ENCODE measurements around the gene MMP15. TPM values are rescaled to one million over a fixed set of nuclear protein-coding genes. Genes with fewer than 3 reads are reported as not detected.
A peak's percentile ranks its signal among the peaks of the same experiment; 100 is the strongest.
"Not testable (repeated sequence)": the region's sequence is repeated elsewhere in the genome, so short reads cannot be mapped to it uniquely, and the experiment has no call there.

MMP15 gene
- total RNA-seq, 2 experiments from 2014 or later, result 0.12 to 0.25 TPM

GRCh38 chr16:58000706-58001676 lies 24.6 kb upstream of the MMP15 start, which contains the start of gene USB1:
Gene USB1, plus strand, starts transcription at chr16:58001407. Its CDS starts 77 bp downstream, at chr16:58001484.
- H3K9me3 Mint-ChIP-seq, result no peaks in the 10 kb centered on the region
- peaks cover 37% of the 10 kb centered on the region for H3K4me1 Mint-ChIP-seq
- DNase-seq, result peak; percentile 93
- peak within 1 kb of the TSS; percentile 96 for H3K4me3 Mint-ChIP-seq
- H3K27ac Mint-ChIP-seq, result peak within 1 kb of the TSS; percentile 84
- peaks cover 10% of the 10 kb centered on the region for H3K36me3 Mint-ChIP-seq
- no peaks in the 10 kb centered on the region for H3K27me3 Mint-ChIP-seq

- Mint-ChIP-seq H3K4me1 (peaks cover 37% of the 10 kb centered on the region), H3K4me3 (peak overlapping the region; percentile 96), H3K36me3 (peaks cover 20% of the 10 kb centered on the region), H3K9me3 (no peaks in the 10 kb centered on the region), H3K27ac (peak overlapping the region; percentile 48), H3K27me3 (no peaks in the 10 kb centered on the region)
- no peak for DNase-seq
Measured at GRCh38 chr16:58001781-58002415, 23.7 kb upstream of the MMP15 start.

GRCh38 chr16:58002416-58002800 lies 23.1 kb upstream of the MMP15 start:
- DNase-seq, result no peak

GRCh38 chr16:58002936-58003335 lies 22.6 kb upstream of the MMP15 start:
- H3K27ac Mint-ChIP-seq, result no peak overlapping the region
- no peaks in the 10 kb centered on the region for H3K27me3 Mint-ChIP-seq
- H3K36me3 Mint-ChIP-seq, result peaks cover 21% of the 10 kb centered on the region
- H3K4me3 Mint-ChIP-seq, result no peak overlapping the region
- H3K4me1 Mint-ChIP-seq, result peaks cover 32% of the 10 kb centered on the region
- DNase-seq, result no peak
- no peaks in the 10 kb centered on the region for H3K9me3 Mint-ChIP-seq

More at GRCh38 chr16:58002416-58002800, 23.1 kb upstream of the MMP15 start:
- Mint-ChIP-seq H3K36me3 (peaks cover 21% of the 10 kb centered on the region), H3K4me1 (peaks cover 35% of the 10 kb centered on the region), H3K27me3 (no peaks in the 10 kb centered on the region), H3K27ac (no peak overlapping the region), H3K9me3 (no peaks in the 10 kb centered on the region), H3K4me3 (peak overlapping the region; percentile 30)

- peaks cover 17% of the 10 kb centered on the region for H3K4me1 Mint-ChIP-seq
- H3K4me3 Mint-ChIP-seq, H3K27me3 Mint-ChIP-seq, H3K27ac Mint-ChIP-seq, H3K9me3 Mint-ChIP-seq, DNase-seq: not testable (repeated sequence)
- H3K36me3 Mint-ChIP-seq, result peaks cover 21% of the 10 kb centered on the region
Measured at GRCh38 chr16:58004736-58005135, 20.8 kb upstream of the MMP15 start.

GRCh38 chr16:58009856-58010416 lies 15.6 kb upstream of the MMP15 start:
- no peak overlapping the region for H3K27ac Mint-ChIP-seq
- H3K4me3 Mint-ChIP-seq, result no peak overlapping the region
- no peaks in the 10 kb centered on the region for H3K27me3 Mint-ChIP-seq
- no peaks in the 10 kb centered on the region for H3K4me1 Mint-ChIP-seq
- no peaks in the 10 kb centered on the region for H3K9me3 Mint-ChIP-seq
- peaks cover 17% of the 10 kb centered on the region for H3K36me3 Mint-ChIP-seq
- DNase-seq, result no peak

GRCh38 chr16:58010886-58011285 lies 14.7 kb upstream of the MMP15 start:
- H3K9me3 Mint-ChIP-seq, result no peaks in the 10 kb centered on the region
- no peak overlapping the region for H3K27ac Mint-ChIP-seq
- H3K36me3 Mint-ChIP-seq, result peaks cover 15% of the 10 kb centered on the region
- H3K27me3 Mint-ChIP-seq, result no peaks in the 10 kb centered on the region
- no peaks in the 10 kb centered on the region for H3K4me1 Mint-ChIP-seq
- no peak for DNase-seq
- H3K4me3 Mint-ChIP-seq, result no peak overlapping the region

- no peaks in the 10 kb centered on the region for H3K9me3 Mint-ChIP-seq
- H3K36me3 Mint-ChIP-seq, result peaks cover 7% of the 10 kb centered on the region
Measured at GRCh38 chr16:58011652-58012051, 13.9 kb upstream of the MMP15 start.

GRCh38 chr16:58012481-58012880 lies 13.1 kb upstream of the MMP15 start:
- Mint-ChIP-seq H3K4me3 (no peak overlapping the region), H3K9me3 (no peaks in the 10 kb centered on the region), H3K4me1 (no peaks in the 10 kb centered on the region), H3K36me3 (peaks cover 3% of the 10 kb centered on the region), H3K27me3 (no peaks in the 10 kb centered on the region), H3K27ac (no peak overlapping the region)
- DNase-seq, result no peak

More at GRCh38 chr16:58011652-58012051, 13.9 kb upstream of the MMP15 start:
- Mint-ChIP-seq H3K27me3 (no peaks in the 10 kb centered on the region), H3K4me3 (no peak overlapping the region), H3K4me1 (no peaks in the 10 kb centered on the region), H3K27ac (no peak overlapping the region)
- DNase-seq, result no peak

- H3K27me3 Mint-ChIP-seq, result no peaks in the 10 kb centered on the region
- H3K36me3 Mint-ChIP-seq, result peaks cover 3% of the 10 kb centered on the region
- no peaks in the 10 kb centered on the region for H3K4me1 Mint-ChIP-seq
- no peak overlapping the region for H3K4me3 Mint-ChIP-seq
- no peak overlapping the region for H3K27ac Mint-ChIP-seq
- DNase-seq, result no peak
- H3K9me3 Mint-ChIP-seq, result no peaks in the 10 kb centered on the region
Measured at GRCh38 chr16:58013201-58013956, 12.2 kb upstream of the MMP15 start.

- Mint-ChIP-seq H3K9me3 (no peaks in the 10 kb centered on the region), H3K4me1 (peaks cover 4% of the 10 kb centered on the region)
Measured at GRCh38 chr16:58016840-58017446, 8.6 kb upstream of the MMP15 start.

GRCh38 chr16:58018803-58019202 lies 6.8 kb upstream of the MMP15 start:
- peaks cover 4% of the 10 kb centered on the region for H3K4me1 Mint-ChIP-seq
- H3K36me3 Mint-ChIP-seq, result no peaks in the 10 kb centered on the region
- no peak for DNase-seq
- no peaks in the 10 kb centered on the region for H3K9me3 Mint-ChIP-seq
- H3K27ac Mint-ChIP-seq, result no peak overlapping the region
- no peaks in the 10 kb centered on the region for H3K27me3 Mint-ChIP-seq
- H3K4me3 Mint-ChIP-seq, result no peak overlapping the region

More at GRCh38 chr16:58016840-58017446, 8.6 kb upstream of the MMP15 start:
- Mint-ChIP-seq H3K36me3 (no peaks in the 10 kb centered on the region), H3K27me3 (no peaks in the 10 kb centered on the region), H3K4me3 (no peak overlapping the region), H3K27ac (no peak overlapping the region)
- DNase-seq, result no peak

- Mint-ChIP-seq H3K4me1 (peaks cover 9% of the 10 kb centered on the region), H3K27ac (no peak overlapping the region), H3K9me3 (no peaks in the 10 kb centered on the region), H3K27me3 (peaks cover 5% of the 10 kb centered on the region), H3K4me3 (no peak overlapping the region), H3K36me3 (no peaks in the 10 kb centered on the region)
- DNase-seq, result no peak
Measured at GRCh38 chr16:58019866-58020538, 5.6 kb upstream of the MMP15 start.

Data from activated naive CD8-positive, alpha-beta T cell treated with anti-CD3 and anti-CD28 coated beads for 36 hours (primary cell).